Choroid plexus epithelial cell (primary cell): ENCODE results near the gene AR.

ENCODE experiments used
- DNase-seq: peaks from one replicate; pipeline ENCODE4 v3.0.0-alpha.2; 2010; ENCODE audit warnings: low read depth
- H3K4me3 ChIP-seq: 2 replicates; pipeline ENCODE4 v1.5.1; 2011; ENCODE audit warnings: low read depth, mild to moderate bottlenecking, control low read depth, low read length, moderate library complexity
- TF ChIP-seq, protein P1 (sequence below): conservative IDR thresholded peaks from 2 replicates; pipeline ENCODE4 v1.5.1; 2011; ENCODE audit warnings: low read depth, mild to moderate bottlenecking, control low read depth, inconsistent platforms, low read length, moderate library complexity

The AR gene

DNA sequence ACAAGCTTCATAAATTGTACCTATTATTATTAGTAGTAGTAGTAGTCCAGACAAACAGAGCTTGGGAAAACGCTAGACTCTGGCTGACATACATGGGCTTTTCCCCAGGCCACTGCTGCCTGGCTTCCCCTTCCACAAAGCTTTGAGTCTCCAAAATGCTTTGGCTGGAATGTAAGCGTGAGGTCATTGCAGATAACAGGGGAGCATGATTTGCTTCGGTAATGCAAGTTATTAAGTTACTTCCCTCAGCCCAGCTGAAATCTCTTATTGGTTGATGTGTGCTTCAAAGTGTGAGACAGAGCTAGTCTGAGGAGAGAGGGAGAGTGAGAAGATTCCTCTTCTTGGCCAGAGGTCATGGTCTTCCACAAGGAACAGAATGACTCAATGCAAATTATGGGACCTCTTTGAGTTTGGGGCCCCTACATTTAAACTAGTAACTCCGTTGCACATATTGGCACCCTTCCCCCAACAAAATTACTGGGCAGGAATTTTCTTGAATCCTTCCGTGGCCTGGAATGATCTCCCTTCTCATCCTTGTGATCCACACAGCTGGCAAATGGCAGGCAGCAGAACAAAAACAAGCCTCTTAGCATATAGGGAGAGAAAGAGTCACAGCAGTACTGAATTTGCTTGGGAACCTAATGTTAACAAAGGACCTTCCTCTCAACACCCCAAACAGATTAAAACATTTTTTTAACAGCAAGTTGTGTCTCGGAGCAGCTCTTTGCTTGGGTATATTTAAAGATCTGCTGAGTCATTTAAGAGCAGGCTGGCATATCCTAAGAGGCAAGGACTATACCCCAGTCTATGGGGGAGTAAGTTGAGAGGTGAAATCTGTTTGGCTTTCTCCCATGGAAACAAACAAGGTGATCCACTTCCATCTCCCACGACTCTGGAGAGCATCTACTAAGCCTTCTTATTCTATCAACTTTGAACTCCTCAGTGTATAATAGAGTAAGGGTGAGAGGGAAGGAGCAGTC lies 19.9 kb downstream of the AR start:
- no peak overlapping the region for H3K4me3 ChIP-seq

DNA sequence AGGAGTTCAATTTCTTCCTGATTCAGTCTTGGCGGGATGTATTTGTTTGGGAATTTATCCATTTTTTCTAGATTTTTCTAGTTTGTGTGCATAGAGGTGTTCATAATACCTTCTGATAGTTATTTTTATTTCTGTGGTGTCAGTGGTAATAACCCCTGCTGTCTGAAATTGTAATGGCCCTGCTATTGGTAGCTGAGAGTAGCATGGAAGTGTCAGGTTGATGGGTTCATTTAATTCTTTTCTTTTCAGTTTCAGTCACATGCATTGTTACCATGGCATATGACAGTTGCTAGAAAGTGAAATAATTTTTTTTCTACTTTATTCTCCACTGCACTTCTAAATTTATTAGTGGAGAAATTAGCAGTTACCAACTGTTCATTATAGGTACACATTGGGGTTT lies 20.7 kb downstream of the AR start:
- no peak for DNase-seq
- TF ChIP-seq, protein P1, sequence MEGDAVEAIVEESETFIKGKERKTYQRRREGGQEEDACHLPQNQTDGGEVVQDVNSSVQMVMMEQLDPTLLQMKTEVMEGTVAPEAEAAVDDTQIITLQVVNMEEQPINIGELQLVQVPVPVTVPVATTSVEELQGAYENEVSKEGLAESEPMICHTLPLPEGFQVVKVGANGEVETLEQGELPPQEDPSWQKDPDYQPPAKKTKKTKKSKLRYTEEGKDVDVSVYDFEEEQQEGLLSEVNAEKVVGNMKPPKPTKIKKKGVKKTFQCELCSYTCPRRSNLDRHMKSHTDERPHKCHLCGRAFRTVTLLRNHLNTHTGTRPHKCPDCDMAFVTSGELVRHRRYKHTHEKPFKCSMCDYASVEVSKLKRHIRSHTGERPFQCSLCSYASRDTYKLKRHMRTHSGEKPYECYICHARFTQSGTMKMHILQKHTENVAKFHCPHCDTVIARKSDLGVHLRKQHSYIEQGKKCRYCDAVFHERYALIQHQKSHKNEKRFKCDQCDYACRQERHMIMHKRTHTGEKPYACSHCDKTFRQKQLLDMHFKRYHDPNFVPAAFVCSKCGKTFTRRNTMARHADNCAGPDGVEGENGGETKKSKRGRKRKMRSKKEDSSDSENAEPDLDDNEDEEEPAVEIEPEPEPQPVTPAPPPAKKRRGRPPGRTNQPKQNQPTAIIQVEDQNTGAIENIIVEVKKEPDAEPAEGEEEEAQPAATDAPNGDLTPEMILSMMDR = no peak

More for the DNA sequence above, 19.9 kb downstream of the AR start:
- peak; percentile 43 for DNase-seq
- TF ChIP-seq, protein P1 = no peak

DNA sequence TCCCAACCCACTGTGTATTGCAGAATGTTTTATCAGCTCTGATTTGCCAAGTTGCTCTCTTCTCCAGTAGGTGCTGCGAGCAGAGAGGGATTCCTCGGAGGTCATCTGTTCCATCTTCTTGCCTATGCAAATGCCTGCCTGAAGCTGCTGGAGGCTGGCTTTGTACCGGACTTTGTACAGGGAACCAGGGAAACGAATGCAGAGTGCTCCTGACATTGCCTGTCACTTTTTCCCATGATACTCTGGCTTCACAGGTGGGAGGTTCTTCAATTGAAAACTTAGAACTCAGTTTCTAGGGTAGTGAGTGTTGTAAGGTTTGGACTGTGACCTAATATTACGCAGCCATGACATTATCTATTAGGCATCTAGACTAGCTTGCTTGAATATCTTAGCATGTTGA lies 24.9 kb downstream of the AR start:
- H3K4me3 ChIP-seq = no peak overlapping the region
- TF ChIP-seq, protein P1 = no peak
- DNase-seq = no peak

More for the DNA sequence above, 20.7 kb downstream of the AR start:
- no peak overlapping the region for H3K4me3 ChIP-seq

DNA sequence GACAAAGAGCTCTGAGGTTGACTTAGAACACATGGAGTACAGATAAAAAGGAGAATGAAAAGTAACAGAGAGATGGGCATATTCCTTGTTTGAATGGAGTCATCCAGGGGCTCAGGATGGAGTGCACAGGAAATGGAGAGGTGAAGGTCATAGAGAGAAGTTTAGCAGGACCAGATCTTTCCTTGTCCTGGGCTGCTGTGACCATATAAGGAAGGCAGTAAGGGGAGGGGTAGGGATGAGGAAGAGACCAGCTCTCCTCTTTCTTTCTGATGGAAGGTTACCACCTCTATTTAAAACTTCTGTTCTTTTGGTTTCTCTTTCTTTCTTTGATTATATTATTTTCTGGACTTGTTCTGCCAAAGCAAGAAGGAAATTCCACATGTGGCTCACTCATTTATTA lies 27.0 kb downstream of the AR start:
- TF ChIP-seq, protein P1 = no peak
- no peak overlapping the region for H3K4me3 ChIP-seq
- DNase-seq = no peak

DNA sequence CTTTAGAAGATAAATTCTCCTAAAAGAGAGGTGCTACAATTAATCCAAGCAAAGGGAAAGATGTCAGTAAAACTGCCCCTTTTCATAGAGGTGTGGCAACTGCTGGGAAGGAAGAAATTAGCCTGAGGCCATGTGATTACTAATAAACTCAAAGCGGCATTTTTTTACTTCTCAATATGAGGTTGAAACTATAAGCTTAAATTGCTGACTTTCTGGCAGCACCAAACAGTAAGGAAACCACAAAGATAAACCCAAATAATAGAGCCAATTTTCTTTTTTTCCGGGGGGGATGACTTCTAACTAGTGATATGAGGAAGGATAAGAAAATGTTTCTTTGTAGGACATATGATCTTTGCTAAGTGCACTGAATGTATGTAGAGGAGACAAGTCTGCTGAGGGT lies 30.9 kb downstream of the AR start:
- TF ChIP-seq, protein P1 = no peak
- H3K4me3 ChIP-seq = no peak overlapping the region
- DNase-seq = no peak

DNA sequence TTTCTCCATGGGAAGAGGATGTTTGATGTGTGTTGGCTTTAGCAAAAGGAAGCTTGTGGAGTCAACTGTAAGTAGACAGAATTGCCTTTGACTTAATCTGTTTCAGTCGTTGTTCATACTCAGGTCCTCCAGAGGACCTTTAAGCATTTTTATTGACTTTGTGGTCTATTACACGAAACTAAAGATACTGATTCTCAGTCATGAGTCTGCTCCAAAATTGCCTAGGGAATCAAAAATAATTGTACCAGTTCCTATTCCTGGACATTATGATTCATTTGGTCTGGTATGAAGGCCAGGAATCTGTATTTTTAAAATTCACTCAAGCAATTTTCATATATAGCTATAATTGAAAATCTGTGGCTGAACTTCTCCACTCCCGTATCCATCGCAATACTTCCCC lies 38.6 kb downstream of the AR start:
- H3K4me3 ChIP-seq = no peak overlapping the region
- DNase-seq = no peak
- TF ChIP-seq, protein P1 = no peak

DNA sequence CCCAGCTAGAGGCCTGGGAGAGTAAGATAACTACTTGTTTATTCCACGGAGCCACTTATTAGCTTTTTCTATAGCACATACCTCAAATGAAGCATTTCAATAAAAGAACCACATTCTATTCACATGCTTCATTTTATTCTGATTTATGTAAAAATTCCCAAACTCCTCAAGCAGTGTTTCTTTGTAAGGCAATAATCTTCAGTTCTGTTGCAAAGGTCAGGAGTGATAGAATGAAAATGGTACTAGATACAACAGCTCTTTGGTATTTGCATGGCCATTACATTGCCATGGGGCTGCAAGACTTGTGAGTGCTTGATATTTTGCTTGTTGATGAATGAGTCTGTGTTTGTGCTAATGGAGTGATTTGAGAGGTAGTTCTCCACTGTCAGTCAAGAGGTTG lies 39.4 kb downstream of the AR start:
- H3K4me3 ChIP-seq = no peak overlapping the region
- TF ChIP-seq, protein P1 = no peak
- DNase-seq = no peak
